H1 (cell line): Measurements from ENCODE around the gene DUOXA2. TPM values are rescaled to one million over a fixed set of nuclear protein-coding genes. Genes with fewer than 3 reads are reported as not detected.

Experiments
- CEBPB ChIP-seq: IDR thresholded peaks from 2 replicates; pipeline ENCODE4 v1.6.1; 2012; ENCODE audit warnings: low read depth, low read length
- CTCF ChIP-seq, 3 experiments: IDR thresholded peaks; 1 replicate in 2 of 3; 2 replicates in 1 of 3; pipeline versions ENCODE4 v1.5.1 to v1.6.1; 2011; ENCODE audit warnings: low read length in 3 of 3, mild to moderate bottlenecking in 3 of 3, inconsistent platforms in 2 of 3, low read depth in 1 of 3, moderate library complexity in 1 of 3; ENCODE audit not compliant: insufficient read depth in 1 of 3; ENCODE audit errors: control extremely low read depth in 1 of 3
- E2F6 ChIP-seq: IDR thresholded peaks from 2 replicates; pipeline ENCODE4 v1.6.1; 2012; ENCODE audit warnings: inconsistent platforms
- EP300 ChIP-seq, 2 experiments: IDR thresholded peaks; 1 replicate in 1 of 2; 2 replicates in 1 of 2; pipeline ENCODE4 v1.6.1; 2011 to 2012; ENCODE audit warnings: low read depth in 2 of 2, low read length in 2 of 2, mild to moderate bottlenecking in 2 of 2, borderline replicate concordance in 1 of 2, inconsistent platforms in 1 of 2, moderate library complexity in 1 of 2
- GABPA ChIP-seq: IDR thresholded peaks from 2 replicates; pipeline ENCODE4 v1.6.1; 2011; ENCODE audit warnings: mild to moderate bottlenecking, low read length, moderate library complexity, borderline replicate concordance; ENCODE audit not compliant: insufficient read depth
- GTF2F1 ChIP-seq: IDR thresholded peaks from 2 replicates; pipeline ENCODE4 v1.6.1; 2012; ENCODE audit warnings: low read depth, low read length, improper control_type of control experiment, borderline replicate concordance
- JUND ChIP-seq: IDR thresholded peaks from 2 replicates; pipeline ENCODE4 v1.6.1; 2011; ENCODE audit warnings: mild to moderate bottlenecking, improper control_type of control experiment, low read length
- NANOG ChIP-seq: IDR thresholded peaks from 2 replicates; pipeline ENCODE4 v1.6.1; 2011; ENCODE audit warnings: low read length, low read depth, mild to moderate bottlenecking, inconsistent platforms; ENCODE audit not compliant: insufficient read depth, poor library complexity, severe bottlenecking
- PHF8 ChIP-seq: fragments of 200-600 bp; sonication (generic); conservative IDR thresholded peaks from 2 replicates; pipeline ENCODE4 v1.7.1; 2012; ENCODE audit warnings: low read depth, mild to moderate bottlenecking, inconsistent platforms, low read length, moderate library complexity
- RAD21 ChIP-seq, 2 experiments: IDR thresholded peaks in 1 of 2; conservative IDR thresholded peaks in 1 of 2; 2 replicates each; pipeline ENCODE4 v1.6.1; 2011; ENCODE audit warnings: low read depth in 2 of 2, low read length in 2 of 2, improper control_type of control experiment in 1 of 2, inconsistent platforms in 1 of 2, mild to moderate bottlenecking in 1 of 2, moderate library complexity in 1 of 2
- RBBP5 ChIP-seq: IDR thresholded peaks from 2 replicates; pipeline ENCODE4 v1.7.1; 2012; ENCODE audit warnings: low read depth, mild to moderate bottlenecking, inconsistent platforms, low read length, moderate library complexity, borderline replicate concordance
- RNF2 ChIP-seq: fragments of 200-900, 300-1000 bp; sonication (generic); IDR thresholded peaks from 2 replicates; pipeline ENCODE4 v1.7.1; 2016; ENCODE audit warnings: borderline replicate concordance, low read depth, mild to moderate bottlenecking, antibody characterized with exemption, low read length; ENCODE audit not compliant: poor library complexity, severe bottlenecking; ENCODE audit errors: missing control alignments
- RXRA ChIP-seq: IDR thresholded peaks from 2 replicates; pipeline ENCODE4 v1.6.1; 2011; ENCODE audit warnings: low read depth, mild to moderate bottlenecking, low read length, moderate library complexity; ENCODE audit not compliant: insufficient read depth
- SIN3A ChIP-seq, 2 experiments: IDR thresholded peaks in 1 of 2; conservative IDR thresholded peaks in 1 of 2; 2 replicates each; pipeline ENCODE4 v1.6.1; 2011 to 2012; ENCODE audit warnings: low read length in 2 of 2, improper control_type of control experiment in 1 of 2, low read depth in 1 of 2, mild to moderate bottlenecking in 1 of 2
- SIRT6 ChIP-seq: IDR thresholded peaks from one replicate; pipeline ENCODE4 v1.7.1; 2012; ENCODE audit warnings: low read length, inconsistent platforms
- SP1 ChIP-seq: IDR thresholded peaks from 2 replicates; pipeline ENCODE4 v1.6.1; 2011; ENCODE audit warnings: low read depth, low read length
- SUZ12 ChIP-seq: fragments of 200-600 bp; sonication (generic); IDR thresholded peaks from 2 replicates; pipeline ENCODE4 v1.6.1; 2012; ENCODE audit warnings: mild to moderate bottlenecking, inconsistent platforms, low read length, moderate library complexity, mixed read lengths
- YY1 ChIP-seq: IDR thresholded peaks from 2 replicates; pipeline ENCODE4 v1.6.1; 2011; ENCODE audit warnings: low read depth, mild to moderate bottlenecking, low read length
- polyA plus RNA-seq, 7 experiments: library from polyadenylated mRNA; depleted of rRNA in 3 of 7; stranded (reverse) in 5 of 7; unstranded in 2 of 7; fragments of >200 nt in 5 of 7; fragments of 200-250 nt in 2 of 7; gene quantifications; 1 replicate in 5 of 7; 2 replicates in 1 of 7; 4 replicates in 1 of 7; pipeline versions ENCODE4 v1.2.1 to v1.2.3, GENCODE V29; 2011 to 2013; ENCODE audit warnings: missing spikeins in 2 of 7, mixed read lengths in 2 of 7
- total RNA-seq: library from RNA; stranded (reverse); fragmentation: NEBNext Ultra II Directional; extraction: Animal tissue kit (Norgen Biotek cat#: 25700); gene quantifications from 2 replicates; pipeline ENCODE4 v1.2.1, GENCODE V29; 2021

The DUOXA2 gene
- total and polyA plus RNA-seq, 2 of the 8 experiments (the other 6 are each of a cell fraction or from before 2014, with no cell fraction given), result 0.05 TPM; not detected in 1

- no peak for TF ChIP-seq RXRA
- TF ChIP-seq RBBP5, result no peak
- TF ChIP-seq SUZ12, result peak; percentile 56
- TF ChIP-seq SP1, result no peak
- no peak for TF ChIP-seq SIRT6
- TF ChIP-seq GABPA, result no peak
- no peak for TF ChIP-seq CEBPB
- TF ChIP-seq GTF2F1, result no peak
- TF ChIP-seq JUND, result no peak
- TF ChIP-seq RAD21 (IDR thresholded peaks at IDR 0.05 in 1 of 2, conservative IDR thresholded peaks at IDR 0.05 in 1 of 2; ENCODE audit: low read depth in 2 of 2, low read length in 2 of 2), result peak in 1 of 2 experiments; percentile 24; a peak in 1 of 4 replicates
- TF ChIP-seq RNF2, result no peak
- TF ChIP-seq SIN3A (conservative IDR thresholded peaks at IDR 0.05 in 1 of 2, IDR thresholded peaks at IDR 0.05 in 1 of 2; ENCODE audit: low read depth in 1 of 2, low read length in 2 of 2), result no peak
- TF ChIP-seq CTCF (IDR thresholded peaks at IDR 0.05; ENCODE audit: control extremely low read depth in 1 of 3, insufficient read depth in 1 of 3, low read depth in 1 of 3, low read length in 3 of 3), result peak; percentile 4 to 25 (median 18); a peak in 3 of 4 replicates
- TF ChIP-seq NANOG, result no peak
- no peak for TF ChIP-seq EP300 (IDR thresholded peaks at IDR 0.05; ENCODE audit: borderline replicate concordance in 1 of 2, low read depth in 2 of 2, low read length in 2 of 2)
- peak; percentile 63; the same call in 1 of the 2 replicates for TF ChIP-seq YY1
- no peak for TF ChIP-seq PHF8
- TF ChIP-seq E2F6, result peak; percentile 83
Observed at GRCh38 chr15:45134682-45135604, 20.8 kb downstream of the DUOXA2 start (continued).
